C4-2B (cell line): ENCODE data around the gene C9.

Experiments
- H3K27ac ChIP-seq: fragments of 450-650 bp; 2 replicates; pipeline ENCODE4 v1.5.1; 2017
- CTCF ChIP-seq: fragments of 450-650 bp; conservative IDR thresholded peaks from 2 replicates; pipeline ENCODE4 v1.5.1; 2017; ENCODE audit warnings: mild to moderate bottlenecking
- ZFX ChIP-seq: fragments of 450-650 bp; IDR thresholded peaks from 2 replicates; pipeline ENCODE4 v1.6.1; 2017

C9 gene

DNA sequence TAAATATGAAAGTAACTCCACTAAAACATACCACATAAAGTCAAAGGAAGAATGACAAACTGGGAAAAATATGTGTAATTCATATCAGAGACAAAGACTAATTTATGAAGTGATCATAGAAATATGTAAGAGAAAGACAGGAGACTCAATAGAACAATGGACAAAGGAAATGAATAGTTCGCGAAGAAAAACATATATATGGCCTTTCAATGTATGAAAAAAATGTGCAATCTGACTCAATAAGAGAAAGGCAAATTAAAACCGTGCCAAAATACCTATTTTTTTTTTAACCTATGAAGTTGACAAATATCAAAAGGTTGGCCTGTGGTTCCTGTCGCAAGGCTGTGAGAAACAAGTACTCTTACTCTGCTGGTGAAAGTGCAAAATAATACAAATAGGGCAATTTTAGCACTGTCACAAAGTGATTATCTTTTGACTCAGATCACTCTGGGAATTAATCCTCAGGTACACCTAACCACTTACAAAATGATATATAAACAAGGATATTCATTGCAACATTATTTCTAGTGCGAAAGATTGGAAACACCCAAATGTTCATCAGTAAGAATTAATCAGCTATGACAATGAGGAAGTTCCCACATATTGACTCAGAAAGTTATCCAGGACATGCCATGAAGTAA, 3.7 kb downstream of the C9 start:
- H3K27ac ChIP-seq, result no peak overlapping the region
- no peak for TF ChIP-seq ZFX
- no peak for TF ChIP-seq CTCF

- TF ChIP-seq CTCF, result no peak
- no peak for TF ChIP-seq ZFX
- H3K27ac ChIP-seq, result no peak overlapping the region
Measured at GRCh38 chr5:39356263-39356662, 8.0 kb downstream of the C9 start.

DNA sequence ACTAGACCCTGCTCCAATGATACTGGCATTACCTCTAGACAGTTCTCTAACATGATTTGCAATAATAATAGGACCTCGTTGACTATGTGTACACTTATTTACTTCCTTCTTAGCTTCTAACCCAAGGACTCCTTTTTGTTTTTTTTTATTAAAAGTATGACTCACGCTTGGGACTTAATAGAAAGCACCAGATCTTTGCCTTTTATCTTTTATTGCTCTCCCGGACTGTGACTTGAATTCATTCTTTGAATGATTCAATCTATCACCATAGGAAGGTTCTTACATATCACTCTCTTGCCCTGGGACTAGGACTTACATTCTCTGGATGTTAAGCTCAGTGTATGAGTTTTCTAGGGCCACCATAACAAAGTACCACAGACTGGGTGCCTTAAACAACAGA, 9.0 kb downstream of the C9 start:
- TF ChIP-seq ZFX (no peak), CTCF (no peak)

DNA sequence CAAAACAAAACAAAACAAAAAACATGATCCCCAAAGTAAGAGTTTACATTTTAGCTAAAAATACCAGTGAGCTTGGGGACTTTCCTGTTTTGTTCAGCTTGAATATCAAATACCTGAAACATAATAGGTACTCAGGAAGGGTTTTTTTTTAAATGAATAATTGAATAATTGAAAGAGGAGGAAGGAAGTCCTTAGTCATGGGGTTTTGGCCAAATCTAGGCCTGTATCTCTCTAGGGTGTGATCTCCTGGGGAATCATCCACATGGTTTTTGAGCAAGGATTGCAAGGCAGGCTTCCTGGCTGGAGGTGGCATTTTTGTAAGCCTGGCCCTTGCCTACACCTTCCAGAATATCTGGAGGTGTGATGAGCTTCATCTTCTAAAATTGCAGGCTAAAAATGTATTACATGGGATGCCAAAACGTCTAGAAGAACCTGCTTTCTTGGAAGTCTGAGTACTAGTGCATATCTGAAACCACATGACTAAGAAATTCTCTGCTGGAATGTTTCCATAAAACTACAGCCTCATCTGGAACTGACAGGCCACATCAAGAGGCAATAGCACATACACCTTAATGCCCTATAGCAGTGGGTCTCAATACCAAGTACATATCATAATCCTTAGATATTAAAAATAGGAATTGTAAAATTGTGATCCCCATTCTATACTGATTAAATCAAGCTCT, 10.4 kb downstream of the C9 start:
- H3K27ac ChIP-seq, result no peak overlapping the region
- no peak for TF ChIP-seq CTCF
- no peak for TF ChIP-seq ZFX

More for the DNA sequence above, 9.0 kb downstream of the C9 start:
- H3K27ac ChIP-seq, result no peak overlapping the region

GRCh38 chr5:39352951-39353350, 11.3 kb downstream of the C9 start:
- no peak for TF ChIP-seq CTCF
- TF ChIP-seq ZFX, result no peak
- H3K27ac ChIP-seq, result no peak overlapping the region

GRCh38 chr5:39352170-39352569, 12.1 kb downstream of the C9 start:
- TF ChIP-seq ZFX (no peak), CTCF (no peak)
- no peak overlapping the region for H3K27ac ChIP-seq

- H3K27ac ChIP-seq, result no peak overlapping the region
- no peak for TF ChIP-seq ZFX
- no peak for TF ChIP-seq CTCF
Measured at GRCh38 chr5:39349484-39349883, 14.8 kb downstream of the C9 start.
